ENCODE measurements around the gene NRG2.

The NRG2 gene

DNA sequence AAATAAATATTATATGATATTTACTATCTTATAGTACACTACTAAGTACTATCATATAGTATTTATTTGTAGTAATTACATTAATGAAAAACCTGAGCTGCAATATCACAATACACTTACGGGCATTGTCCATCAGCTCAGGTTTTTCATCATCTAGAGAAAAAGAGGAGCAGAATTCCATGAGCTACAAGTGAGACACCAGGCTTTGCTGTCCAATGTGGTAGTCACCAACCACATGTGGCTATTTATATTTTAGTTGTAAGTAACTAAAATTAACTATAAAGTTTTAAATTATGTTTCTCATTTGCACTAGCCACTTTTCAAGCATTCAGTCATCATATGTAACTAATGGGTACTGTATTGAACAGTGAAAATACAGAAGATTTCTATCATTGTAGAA lies 13.8 kb upstream of the NRG2 start:
- no peak for DNase-seq (ENCODE audit: low read depth)
- no peak overlapping the region for H3K4me3 ChIP-seq (ENCODE audit: low read depth, low read length)
- TF ChIP-seq, protein P1, sequence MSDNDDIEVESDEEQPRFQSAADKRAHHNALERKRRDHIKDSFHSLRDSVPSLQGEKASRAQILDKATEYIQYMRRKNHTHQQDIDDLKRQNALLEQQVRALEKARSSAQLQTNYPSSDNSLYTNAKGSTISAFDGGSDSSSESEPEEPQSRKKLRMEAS (IDR thresholded peaks at IDR 0.05; ENCODE audit: low read depth, low read length), result no peak
- TF ChIP-seq POLR2A (IDR thresholded peaks at IDR 0.05; ENCODE audit: extremely low read depth, insufficient read length) (no peak), MYC (IDR thresholded peaks at IDR 0.05; ENCODE audit: low read depth, low read length) (no peak)
- TF ChIP-seq, protein P2, sequence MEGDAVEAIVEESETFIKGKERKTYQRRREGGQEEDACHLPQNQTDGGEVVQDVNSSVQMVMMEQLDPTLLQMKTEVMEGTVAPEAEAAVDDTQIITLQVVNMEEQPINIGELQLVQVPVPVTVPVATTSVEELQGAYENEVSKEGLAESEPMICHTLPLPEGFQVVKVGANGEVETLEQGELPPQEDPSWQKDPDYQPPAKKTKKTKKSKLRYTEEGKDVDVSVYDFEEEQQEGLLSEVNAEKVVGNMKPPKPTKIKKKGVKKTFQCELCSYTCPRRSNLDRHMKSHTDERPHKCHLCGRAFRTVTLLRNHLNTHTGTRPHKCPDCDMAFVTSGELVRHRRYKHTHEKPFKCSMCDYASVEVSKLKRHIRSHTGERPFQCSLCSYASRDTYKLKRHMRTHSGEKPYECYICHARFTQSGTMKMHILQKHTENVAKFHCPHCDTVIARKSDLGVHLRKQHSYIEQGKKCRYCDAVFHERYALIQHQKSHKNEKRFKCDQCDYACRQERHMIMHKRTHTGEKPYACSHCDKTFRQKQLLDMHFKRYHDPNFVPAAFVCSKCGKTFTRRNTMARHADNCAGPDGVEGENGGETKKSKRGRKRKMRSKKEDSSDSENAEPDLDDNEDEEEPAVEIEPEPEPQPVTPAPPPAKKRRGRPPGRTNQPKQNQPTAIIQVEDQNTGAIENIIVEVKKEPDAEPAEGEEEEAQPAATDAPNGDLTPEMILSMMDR (IDR thresholded peaks at IDR 0.05; ENCODE audit: low read depth, low read length), result no peak

DNA sequence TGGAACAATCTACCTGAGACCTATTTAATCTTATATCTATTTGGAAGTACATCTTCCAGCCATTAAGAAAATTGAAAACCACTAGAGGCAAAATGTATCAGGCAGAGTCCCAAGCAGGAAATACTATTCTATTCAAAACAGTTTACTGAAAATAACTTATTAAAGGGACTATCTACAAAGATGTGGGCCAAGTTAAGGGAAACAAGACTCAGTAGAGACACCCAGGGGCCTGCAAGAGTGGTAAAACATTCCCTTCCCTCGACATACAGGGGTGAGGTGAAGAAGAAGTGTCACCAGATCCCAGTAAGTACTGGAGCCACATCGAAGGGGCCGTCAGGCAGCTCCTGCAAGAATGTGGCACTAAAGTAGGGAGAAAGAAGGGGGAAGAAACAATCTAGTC lies 12.1 kb upstream of the NRG2 start:
- H3K4me3 ChIP-seq (ENCODE audit: low read depth, low read length), result no peak overlapping the region
- no peak for DNase-seq (ENCODE audit: low read depth)
- TF ChIP-seq, protein P1 (IDR thresholded peaks at IDR 0.05; ENCODE audit: low read depth, low read length), result no peak
- TF ChIP-seq POLR2A (IDR thresholded peaks at IDR 0.05; ENCODE audit: extremely low read depth, insufficient read length) (no peak), MYC (IDR thresholded peaks at IDR 0.05; ENCODE audit: low read depth, low read length) (no peak)
- TF ChIP-seq, protein P2 (IDR thresholded peaks at IDR 0.05; ENCODE audit: low read depth, low read length), result no peak

DNA sequence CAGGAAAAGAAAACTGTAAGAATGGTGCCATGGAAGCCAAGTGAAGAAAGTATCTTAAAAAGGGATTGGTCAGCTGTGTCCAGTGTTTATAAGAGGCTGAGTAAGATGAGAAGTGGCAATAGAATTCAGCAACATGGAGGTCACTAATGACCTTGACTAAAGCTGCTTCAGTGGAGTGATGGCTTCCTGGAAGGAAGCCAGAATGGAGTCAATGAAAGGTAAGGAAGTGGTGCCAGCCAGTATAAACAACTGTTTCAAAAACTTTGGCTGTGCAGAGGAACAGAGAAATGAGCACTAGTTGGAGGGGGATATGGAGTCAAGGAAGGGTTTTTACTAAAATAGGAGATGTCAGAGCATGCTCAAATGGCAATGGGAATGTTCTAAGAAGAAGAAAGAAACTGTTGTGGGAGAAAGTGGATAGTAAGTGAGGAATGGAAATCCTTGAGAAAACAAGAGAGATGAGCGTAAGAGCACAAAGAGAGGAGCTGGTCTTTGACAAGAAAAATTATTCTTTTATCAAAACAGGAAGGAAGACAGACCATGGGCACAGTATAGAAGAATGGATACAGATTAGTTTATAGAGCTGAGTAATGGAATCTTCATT lies 11.1 kb upstream of the NRG2 start:
- DNase-seq (ENCODE audit: low read depth), result no peak
- no peak for TF ChIP-seq MYC (IDR thresholded peaks at IDR 0.05; ENCODE audit: low read depth, low read length)
- TF ChIP-seq, protein P1 (IDR thresholded peaks at IDR 0.05; ENCODE audit: low read depth, low read length), result no peak
- TF ChIP-seq, protein P2 (IDR thresholded peaks at IDR 0.05; ENCODE audit: low read depth, low read length), result no peak
- no peak for TF ChIP-seq POLR2A (IDR thresholded peaks at IDR 0.05; ENCODE audit: extremely low read depth, insufficient read length)
- no peak overlapping the region for H3K4me3 ChIP-seq (ENCODE audit: low read depth, low read length)

DNA sequence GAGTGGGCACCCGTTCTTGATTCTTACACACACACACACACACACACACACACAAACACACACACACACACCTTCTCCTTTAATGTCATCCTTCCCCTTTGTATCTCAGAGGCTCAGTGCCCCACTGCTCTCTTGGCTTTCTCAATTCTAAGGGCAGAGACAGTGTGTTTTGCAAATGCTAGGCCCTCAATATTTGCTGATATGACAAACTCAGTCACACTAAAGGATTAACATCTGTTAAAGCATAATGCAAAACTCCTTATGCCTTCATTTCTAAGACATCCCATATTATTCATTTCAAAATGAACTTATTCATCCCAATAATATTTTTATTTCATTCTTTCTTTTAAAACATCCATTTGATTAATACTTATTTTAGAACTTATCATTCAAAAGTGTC lies 8.9 kb upstream of the NRG2 start:
- TF ChIP-seq, protein P2 (IDR thresholded peaks at IDR 0.05; ENCODE audit: low read depth, low read length), result no peak
- no peak for TF ChIP-seq POLR2A (IDR thresholded peaks at IDR 0.05; ENCODE audit: extremely low read depth, insufficient read length)
- no peak for TF ChIP-seq MYC (IDR thresholded peaks at IDR 0.05; ENCODE audit: low read depth, low read length)
- TF ChIP-seq, protein P1 (IDR thresholded peaks at IDR 0.05; ENCODE audit: low read depth, low read length), result no peak
- DNase-seq (ENCODE audit: low read depth), result no peak
- H3K4me3 ChIP-seq (ENCODE audit: low read depth, low read length), result no peak overlapping the region

DNA sequence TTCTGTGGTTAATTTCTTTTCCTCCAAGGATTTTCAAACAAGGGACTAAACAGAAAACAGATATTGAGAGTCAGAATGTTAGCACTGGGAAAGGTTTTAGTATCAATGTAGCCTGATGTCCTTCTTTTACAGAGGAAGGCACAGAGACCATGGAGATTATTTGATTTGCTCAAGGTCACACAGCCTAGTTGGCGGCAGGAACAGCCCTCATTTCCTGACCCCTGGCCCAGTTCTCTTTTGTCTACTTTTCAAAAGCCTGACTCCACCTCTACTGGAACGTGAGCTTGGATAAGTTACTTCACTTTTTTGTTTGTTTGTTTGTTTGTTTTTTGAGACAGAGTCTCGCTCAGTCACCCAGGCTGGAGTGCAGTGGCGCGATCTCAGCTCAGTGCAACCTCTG lies 6.6 kb upstream of the NRG2 start:
- H3K4me3 ChIP-seq (ENCODE audit: low read depth, low read length), result no peak overlapping the region
- no peak for DNase-seq (ENCODE audit: low read depth)
- TF ChIP-seq, protein P2 (IDR thresholded peaks at IDR 0.05; ENCODE audit: low read depth, low read length), result no peak
- no peak for TF ChIP-seq POLR2A (IDR thresholded peaks at IDR 0.05; ENCODE audit: extremely low read depth, insufficient read length)
- no peak for TF ChIP-seq MYC (IDR thresholded peaks at IDR 0.05; ENCODE audit: low read depth, low read length)
- TF ChIP-seq, protein P1 (IDR thresholded peaks at IDR 0.05; ENCODE audit: low read depth, low read length), result no peak

Measured in NB4 (cell line).